Activated naive CD4-positive, alpha-beta T cell treated with anti-CD3 and anti-CD28 coated beads for 36 hours (primary cell): ENCODE data around the gene SNX27. TPM values are rescaled to one million over a fixed set of nuclear protein-coding genes. Genes with fewer than 3 reads are reported as not detected.

Source experiments
- CTCF ChIA-PET: fragments of 350-600 bp; sonication (Branson Sonifier 250); formaldehyde crosslinking; loops from one replicate; lab custom pipeline; 2021; ENCODE audit warnings: antibody characterized with exemption; lab: Charles Lee
- DNase-seq: peaks from one replicate; pipeline ENCODE4 v3.0.0-alpha.2; 2020
- H3K27ac Mint-ChIP-seq: one replicate; pipeline ENCODE4 v1.8.0; 2021; ENCODE audit warnings: mild to moderate bottlenecking, mixed read lengths
- H3K27me3 Mint-ChIP-seq: one replicate; pipeline ENCODE4 v1.8.0; 2021; ENCODE audit warnings: low read depth, mixed read lengths
- H3K36me3 Mint-ChIP-seq: one replicate; pipeline ENCODE4 v1.8.0; 2021; ENCODE audit warnings: low read depth, mixed read lengths
- H3K4me1 Mint-ChIP-seq: one replicate; pipeline ENCODE4 v1.8.0; 2021; ENCODE audit warnings: low read depth, mixed read lengths
- H3K4me3 Mint-ChIP-seq: one replicate; pipeline ENCODE4 v1.8.0; 2021; ENCODE audit warnings: mild to moderate bottlenecking, moderate library complexity, mixed read lengths
- H3K9me3 Mint-ChIP-seq: one replicate; pipeline ENCODE4 v1.8.0; 2021; ENCODE audit warnings: mixed read lengths
- intact Hi-C: fragments of 100-400 bp; cut with micrococcal nuclease; formaldehyde crosslinking; loops from one replicate; pipeline ENCODE4 v1.15.1; 2023
- total RNA-seq, 2 experiments: library from RNA; stranded (reverse); gene quantifications; one replicate each; pipeline ENCODE4 v1.2.3, GENCODE V29; 2021

The SNX27 gene
- total RNA-seq, 2 experiments from 2014 or later = 22.9 to 23.6 TPM

- Mint-ChIP-seq H3K9me3 (peaks cover 18% of the 10 kb centered on the region), H3K27me3 (no peaks in the 10 kb centered on the region), H3K4me3 (no peak overlapping the region), H3K36me3 (no peaks in the 10 kb centered on the region), H3K4me1 (no peaks in the 10 kb centered on the region), H3K27ac (no peak overlapping the region)
- intact Hi-C loops = no loop called here
- DNase-seq = no peak
- CTCF ChIA-PET = interaction anchor here (0.9 to 1.2 kb wide), 2 partner anchors 9 to 436 kb away, joined by 3 read pairs; no protein-coding TSS in a partner anchor
These were observed 125.6 kb downstream of the SNX27 start for GRCh38 chr1:151737479-151737878.

GRCh38 chr1:151739590-151740355 lies 127.9 kb downstream of the SNX27 start:
- CTCF ChIA-PET = interaction anchor here (0.6 kb wide), 1 partner anchor 148 kb away, joined by 3 read pairs; no protein-coding TSS in a partner anchor
- H3K27ac Mint-ChIP-seq = no peak overlapping the region
- no peak overlapping the region for H3K4me3 Mint-ChIP-seq
- intact Hi-C loops = no loop called here
- H3K27me3 Mint-ChIP-seq = no peaks in the 10 kb centered on the region
- peaks cover 18% of the 10 kb centered on the region for H3K9me3 Mint-ChIP-seq
- no peaks in the 10 kb centered on the region for H3K36me3 Mint-ChIP-seq
- no peak for DNase-seq
- H3K4me1 Mint-ChIP-seq = no peaks in the 10 kb centered on the region

GRCh38 chr1:151741516-151741915 lies 129.7 kb downstream of the SNX27 start:
- no peak for DNase-seq
- intact Hi-C loops = no loop called here
- H3K4me1 Mint-ChIP-seq = no peaks in the 10 kb centered on the region
- CTCF ChIA-PET = no interaction called here
- H3K36me3 Mint-ChIP-seq = no peaks in the 10 kb centered on the region
- H3K27ac Mint-ChIP-seq = no peak overlapping the region
- peaks cover 2% of the 10 kb centered on the region for H3K27me3 Mint-ChIP-seq
- peaks cover 18% of the 10 kb centered on the region for H3K9me3 Mint-ChIP-seq
- no peak overlapping the region for H3K4me3 Mint-ChIP-seq

Other genes starting within 250 kb of the SNX27 start
- gene SELENBP1, start 239.3 kb upstream of the SNX27 start, total RNA-seq = not detected
- 100 to 1,000 TPM; 394 to 398 TPM for gene PSMB4, start 212.5 kb upstream of the SNX27 start, total RNA-seq
- gene POGZ, start 152.6 kb upstream of the SNX27 start, total RNA-seq = 10 to 100 TPM; 69.7 to 73.7 TPM
- 1 to 10 TPM in 1 of 2 experiments, under 1 TPM in 1; 0.62 to 1.5 TPM for gene CGN, start 100.7 kb upstream of the SNX27 start, total RNA-seq
- 1 to 10 TPM; 2.3 to 2.8 TPM for gene TUFT1, start 71.7 kb upstream of the SNX27 start, total RNA-seq
- not detected for gene CELF3, start 104.8 kb downstream of the SNX27 start, total RNA-seq
- gene RIIAD1, start 109.5 kb downstream of the SNX27 start, total RNA-seq = not detected
- 100 to 1,000 TPM; 157 to 160 TPM for gene MRPL9, start 151.4 kb downstream of the SNX27 start, total RNA-seq
- 10 to 100 TPM; 22.0 to 22.5 TPM for gene TDRKH, start 178.4 kb downstream of the SNX27 start, total RNA-seq
- under 1 TPM in 1 of 2 experiments, not detected in 1; 0.07 TPM for gene LINGO4, start 193.4 kb downstream of the SNX27 start, total RNA-seq
- 1 to 10 TPM; 1.4 to 1.6 TPM for gene RORC, start 219.8 kb downstream of the SNX27 start, total RNA-seq
- gene C2CD4D, start 227.8 kb downstream of the SNX27 start, total RNA-seq = 1 to 10 TPM; 2.3 to 2.7 TPM
- gene THEM5, start 241.7 kb downstream of the SNX27 start, total RNA-seq = not detected